GM10266 (cell line): ENCODE data around the gene SERPINB2.

Experiments
- DNase-seq: peaks from one replicate; pipeline ENCODE4 v3.0.0; 2012; ENCODE audit errors: extremely low spot score
- TF ChIP-seq, protein P1 (sequence below): IDR thresholded peaks from 2 replicates; pipeline ENCODE4 v1.5.1; 2012; ENCODE audit warnings: mild to moderate bottlenecking, low read depth; ENCODE audit not compliant: control insufficient read depth, insufficient read depth; ENCODE audit errors: missing control alignments

SERPINB2 gene

DNA sequence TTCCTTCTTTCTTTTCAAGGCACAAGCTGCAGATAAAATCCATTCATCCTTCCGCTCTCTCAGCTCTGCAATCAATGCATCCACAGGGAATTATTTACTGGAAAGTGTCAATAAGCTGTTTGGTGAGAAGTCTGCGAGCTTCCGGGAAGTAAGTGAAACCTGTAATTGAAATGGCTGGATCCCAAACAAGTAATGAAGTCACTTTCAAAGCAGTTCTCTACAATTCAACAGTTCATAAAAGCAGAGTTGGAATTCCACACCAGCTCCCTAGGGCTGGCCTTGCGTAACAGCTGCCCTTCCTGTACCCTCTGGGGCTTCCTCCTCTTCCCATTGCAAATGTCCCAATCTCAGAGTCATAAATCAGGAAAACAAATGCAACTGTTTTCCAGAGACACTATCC lies 9.6 kb downstream of the SERPINB2 start:
- DNase-seq: no peak
- TF ChIP-seq, protein P1, sequence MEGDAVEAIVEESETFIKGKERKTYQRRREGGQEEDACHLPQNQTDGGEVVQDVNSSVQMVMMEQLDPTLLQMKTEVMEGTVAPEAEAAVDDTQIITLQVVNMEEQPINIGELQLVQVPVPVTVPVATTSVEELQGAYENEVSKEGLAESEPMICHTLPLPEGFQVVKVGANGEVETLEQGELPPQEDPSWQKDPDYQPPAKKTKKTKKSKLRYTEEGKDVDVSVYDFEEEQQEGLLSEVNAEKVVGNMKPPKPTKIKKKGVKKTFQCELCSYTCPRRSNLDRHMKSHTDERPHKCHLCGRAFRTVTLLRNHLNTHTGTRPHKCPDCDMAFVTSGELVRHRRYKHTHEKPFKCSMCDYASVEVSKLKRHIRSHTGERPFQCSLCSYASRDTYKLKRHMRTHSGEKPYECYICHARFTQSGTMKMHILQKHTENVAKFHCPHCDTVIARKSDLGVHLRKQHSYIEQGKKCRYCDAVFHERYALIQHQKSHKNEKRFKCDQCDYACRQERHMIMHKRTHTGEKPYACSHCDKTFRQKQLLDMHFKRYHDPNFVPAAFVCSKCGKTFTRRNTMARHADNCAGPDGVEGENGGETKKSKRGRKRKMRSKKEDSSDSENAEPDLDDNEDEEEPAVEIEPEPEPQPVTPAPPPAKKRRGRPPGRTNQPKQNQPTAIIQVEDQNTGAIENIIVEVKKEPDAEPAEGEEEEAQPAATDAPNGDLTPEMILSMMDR: no peak

DNA sequence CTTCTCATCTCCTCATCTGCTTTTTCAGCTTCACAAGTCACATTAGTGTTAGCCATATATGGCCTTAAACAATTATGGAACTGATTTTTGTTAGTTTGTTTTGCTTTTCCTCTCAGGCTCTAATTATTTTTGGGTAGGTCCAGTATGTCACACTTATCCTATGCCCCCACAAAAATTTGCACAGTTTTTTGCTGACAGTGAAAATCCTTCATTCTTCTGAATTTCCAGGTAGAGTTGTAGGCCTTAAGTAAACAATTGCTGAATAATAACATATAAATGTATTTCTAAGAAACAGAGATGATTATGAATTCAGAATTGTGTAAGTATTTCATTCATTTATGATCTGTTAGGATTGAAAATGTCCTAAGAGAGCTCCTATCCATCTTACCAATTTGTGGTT lies 11.7 kb downstream of the SERPINB2 start:
- TF ChIP-seq, protein P1: no peak
- no peak for DNase-seq

DNA sequence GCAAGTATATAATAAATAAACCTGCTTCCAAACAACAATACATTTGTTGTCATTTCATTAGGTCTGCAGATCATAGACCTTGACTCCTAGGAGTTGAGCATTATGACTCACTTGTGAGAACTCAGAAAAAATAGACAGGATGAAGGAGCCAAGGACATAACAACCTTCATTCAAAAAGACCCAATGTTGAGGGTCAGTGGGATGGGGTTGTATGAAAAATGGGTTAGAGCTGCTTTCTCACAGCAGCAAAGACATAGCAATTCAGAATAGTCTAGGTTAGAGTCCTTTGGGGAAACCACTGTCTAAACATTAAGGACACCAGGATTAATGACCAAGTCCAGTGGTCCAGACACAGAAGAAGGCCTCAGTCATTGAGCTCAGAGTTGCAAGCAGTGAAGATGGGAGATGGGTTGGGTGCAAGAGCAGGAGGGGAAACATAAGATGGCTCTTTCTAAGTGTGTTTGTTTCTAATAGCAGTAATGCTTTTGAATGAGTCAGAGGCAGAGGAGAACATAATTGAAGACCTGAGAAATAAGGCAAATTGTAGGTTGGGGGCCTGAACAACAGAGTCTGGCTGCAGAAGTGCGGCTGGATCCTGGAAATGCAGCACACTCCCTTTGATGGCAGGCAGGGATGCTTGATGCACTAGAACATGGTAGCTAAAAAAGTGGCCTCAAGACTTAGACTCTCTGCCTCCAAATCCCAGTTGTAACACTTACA lies 16.5 kb downstream of the SERPINB2 start:
- DNase-seq: no peak

DNA sequence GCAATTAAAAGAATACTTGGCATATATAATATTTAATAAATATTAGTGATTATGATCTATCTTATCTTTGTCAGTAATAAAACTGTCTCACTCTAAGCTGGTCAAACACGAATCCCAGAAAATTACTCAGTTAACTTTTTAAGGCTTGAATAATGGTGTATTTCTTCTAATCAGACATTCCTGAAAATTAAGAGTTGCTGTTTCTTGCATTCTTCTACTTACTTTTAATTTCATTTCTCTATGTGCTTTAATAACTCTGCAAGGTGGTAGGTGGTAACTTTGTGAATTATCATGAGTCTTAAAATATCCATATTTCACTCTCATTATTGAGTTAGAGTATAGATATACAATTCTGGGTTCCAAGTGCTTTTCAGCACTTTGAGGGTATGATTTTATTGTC lies 17.2 kb downstream of the SERPINB2 start:
- TF ChIP-seq, protein P1: no peak

More for the DNA sequence above, 16.5 kb downstream of the SERPINB2 start:
- TF ChIP-seq, protein P1: no peak

DNA sequence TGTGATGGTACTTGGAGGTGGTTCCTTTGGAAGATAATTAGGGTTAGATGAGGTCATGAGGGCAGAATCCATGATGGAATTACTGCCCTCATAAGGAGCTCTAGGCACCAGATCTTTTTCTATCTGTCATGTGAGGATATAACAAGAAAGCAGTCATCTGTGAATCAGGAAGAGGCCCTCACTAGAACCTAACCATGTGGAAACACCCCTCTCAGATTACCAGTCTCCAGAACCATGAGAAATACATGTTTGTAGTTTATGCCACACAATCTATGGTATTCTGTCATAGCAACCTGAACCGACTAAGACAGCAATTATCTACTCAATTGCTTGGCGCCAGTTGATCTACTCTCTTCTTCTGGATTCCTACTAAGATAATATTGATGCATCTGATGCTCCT lies 17.9 kb downstream of the SERPINB2 start:
- TF ChIP-seq, protein P1: no peak
- no peak for DNase-seq

More for the DNA sequence above, 17.2 kb downstream of the SERPINB2 start:
- no peak for DNase-seq

DNA sequence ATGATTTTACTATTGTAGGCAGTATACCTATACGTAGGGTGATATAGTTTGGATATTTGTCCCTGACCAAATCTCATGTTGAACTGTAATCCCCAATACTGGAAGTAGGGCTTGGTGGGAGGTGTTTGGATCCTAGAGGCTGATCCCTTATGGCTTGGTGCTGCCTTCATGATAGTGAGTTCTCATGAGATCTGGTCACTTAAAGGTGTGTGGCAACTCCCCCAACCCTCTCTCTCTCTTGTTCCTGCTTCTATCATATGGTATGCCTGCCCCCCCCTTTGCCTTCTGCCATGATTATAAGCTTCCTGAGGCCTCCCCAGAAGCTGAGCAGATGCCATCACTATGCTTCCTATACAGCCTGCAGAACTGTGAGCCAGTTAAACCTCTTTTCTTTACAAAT lies 18.6 kb downstream of the SERPINB2 start:
- TF ChIP-seq, protein P1: no peak
- DNase-seq: no peak

DNA sequence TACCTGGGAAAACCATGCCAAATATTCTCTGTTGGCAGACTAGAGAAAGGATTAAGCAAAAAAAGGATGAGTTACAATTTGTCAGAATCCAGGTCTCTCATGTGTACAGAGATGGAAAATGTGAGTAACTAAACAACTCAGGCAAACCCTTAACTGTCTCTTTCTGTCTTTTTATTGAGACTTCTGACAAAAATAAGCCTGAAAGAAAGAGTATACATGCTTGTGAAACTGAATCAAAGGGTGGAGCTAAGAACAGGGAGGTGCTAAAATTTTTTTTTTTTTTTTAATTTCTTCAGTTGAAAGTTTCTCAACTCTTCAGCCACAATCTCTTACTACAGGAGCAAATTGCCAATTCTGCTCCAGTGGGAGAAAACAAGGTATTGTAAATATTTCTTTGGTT lies 20.2 kb downstream of the SERPINB2 start, which contains the start of gene SERPINB10:
SERPINB10 (plus strand) TSS at position 295 of the 400 bp plus-strand sequence. CDS start 7,553 bp downstream, outside the sequence.
- TF ChIP-seq, protein P1: no peak
- peak; percentile 43 for DNase-seq
